ENCODE measurements around the gene OR4D6.

DNA sequence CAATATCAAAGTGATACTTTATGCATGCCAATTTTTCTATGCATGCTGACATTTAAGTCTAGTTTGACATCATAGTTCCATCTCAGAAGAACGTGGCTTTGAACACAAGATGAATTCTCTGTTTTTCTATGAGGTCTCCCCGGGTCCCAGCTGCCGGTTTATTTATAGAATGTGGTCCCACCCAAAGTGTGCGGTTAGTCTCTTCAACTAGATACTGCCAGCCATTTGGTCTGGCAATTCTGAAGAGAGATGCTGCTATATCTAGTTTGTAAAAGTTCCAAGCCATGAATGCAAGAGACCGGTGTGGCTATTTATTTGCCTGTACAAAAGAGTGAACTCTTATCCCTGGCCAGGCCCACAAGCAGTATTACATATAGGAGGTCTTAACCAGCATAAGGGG, 39.7 kb upstream of the OR4D6 start:
- TF ChIP-seq, protein P1, sequence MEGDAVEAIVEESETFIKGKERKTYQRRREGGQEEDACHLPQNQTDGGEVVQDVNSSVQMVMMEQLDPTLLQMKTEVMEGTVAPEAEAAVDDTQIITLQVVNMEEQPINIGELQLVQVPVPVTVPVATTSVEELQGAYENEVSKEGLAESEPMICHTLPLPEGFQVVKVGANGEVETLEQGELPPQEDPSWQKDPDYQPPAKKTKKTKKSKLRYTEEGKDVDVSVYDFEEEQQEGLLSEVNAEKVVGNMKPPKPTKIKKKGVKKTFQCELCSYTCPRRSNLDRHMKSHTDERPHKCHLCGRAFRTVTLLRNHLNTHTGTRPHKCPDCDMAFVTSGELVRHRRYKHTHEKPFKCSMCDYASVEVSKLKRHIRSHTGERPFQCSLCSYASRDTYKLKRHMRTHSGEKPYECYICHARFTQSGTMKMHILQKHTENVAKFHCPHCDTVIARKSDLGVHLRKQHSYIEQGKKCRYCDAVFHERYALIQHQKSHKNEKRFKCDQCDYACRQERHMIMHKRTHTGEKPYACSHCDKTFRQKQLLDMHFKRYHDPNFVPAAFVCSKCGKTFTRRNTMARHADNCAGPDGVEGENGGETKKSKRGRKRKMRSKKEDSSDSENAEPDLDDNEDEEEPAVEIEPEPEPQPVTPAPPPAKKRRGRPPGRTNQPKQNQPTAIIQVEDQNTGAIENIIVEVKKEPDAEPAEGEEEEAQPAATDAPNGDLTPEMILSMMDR (IDR thresholded peaks at IDR 0.05), result no peak
- no peak for TF ChIP-seq POLR2A (IDR thresholded peaks at IDR 0.05)

All from tibial nerve (tissue), 3 donors.